Measurements from ENCODE around the gene EVPL.
A peak's percentile ranks its signal among the peaks of the same experiment; 100 is the strongest.

The EVPL gene

DNA sequence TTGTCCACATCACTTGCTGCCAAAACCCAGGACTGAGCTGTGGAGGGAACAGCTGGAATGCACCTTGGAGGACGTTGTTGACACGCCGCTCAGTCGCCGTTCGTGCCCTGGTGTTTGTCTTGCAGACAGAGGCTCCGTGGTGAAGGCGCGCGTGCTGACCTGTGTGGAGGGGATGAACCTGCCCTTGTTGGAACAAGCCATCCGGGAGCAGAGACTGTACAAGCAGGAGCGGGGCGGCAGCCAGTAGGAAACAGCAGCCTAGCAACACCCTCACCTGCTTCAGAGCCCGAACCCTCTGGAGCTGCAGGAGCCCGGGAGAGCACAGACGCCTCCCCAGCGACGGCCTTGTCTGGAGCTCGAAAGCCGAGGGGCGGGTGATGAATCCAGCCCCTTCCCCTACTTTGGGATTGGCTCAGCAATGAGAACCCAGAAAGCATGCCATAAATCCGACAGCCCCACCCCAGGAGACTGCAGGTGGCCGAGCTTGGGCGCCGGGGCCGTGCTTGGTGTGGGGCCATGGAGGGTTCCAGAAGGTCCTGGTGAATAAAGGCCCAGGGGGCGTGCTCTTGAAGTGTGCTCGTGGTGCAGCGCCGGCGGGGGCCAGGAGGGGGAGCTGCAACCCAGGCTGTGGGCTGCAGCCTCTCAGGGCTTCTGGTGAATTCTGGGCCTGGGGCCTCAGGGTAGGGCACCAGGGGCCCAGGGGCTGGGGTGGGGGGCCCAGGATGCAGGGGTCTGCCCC is 26.9 kb downstream of the EVPL start:
- peak overlapping the region; percentile 49 for H3K9ac ChIP-seq (ENCODE audit: low read depth, low read length, poor library complexity, severe bottlenecking)
- H3K4me1 ChIP-seq (ENCODE audit: insufficient read depth, low read length, poor library complexity, severe bottlenecking), result peaks cover 38% of the 10 kb centered on the region
- no peaks in the 10 kb centered on the region for H4K20me1 ChIP-seq (ENCODE audit: insufficient read depth, low read length, poor library complexity, severe bottlenecking)
- H2AFZ ChIP-seq (ENCODE audit: low read length), result no peak overlapping the region
- TF ChIP-seq EZH2phosphoT487 (IDR thresholded peaks at IDR 0.05; ENCODE audit: borderline replicate concordance), result no peak
- TF ChIP-seq, protein P1, sequence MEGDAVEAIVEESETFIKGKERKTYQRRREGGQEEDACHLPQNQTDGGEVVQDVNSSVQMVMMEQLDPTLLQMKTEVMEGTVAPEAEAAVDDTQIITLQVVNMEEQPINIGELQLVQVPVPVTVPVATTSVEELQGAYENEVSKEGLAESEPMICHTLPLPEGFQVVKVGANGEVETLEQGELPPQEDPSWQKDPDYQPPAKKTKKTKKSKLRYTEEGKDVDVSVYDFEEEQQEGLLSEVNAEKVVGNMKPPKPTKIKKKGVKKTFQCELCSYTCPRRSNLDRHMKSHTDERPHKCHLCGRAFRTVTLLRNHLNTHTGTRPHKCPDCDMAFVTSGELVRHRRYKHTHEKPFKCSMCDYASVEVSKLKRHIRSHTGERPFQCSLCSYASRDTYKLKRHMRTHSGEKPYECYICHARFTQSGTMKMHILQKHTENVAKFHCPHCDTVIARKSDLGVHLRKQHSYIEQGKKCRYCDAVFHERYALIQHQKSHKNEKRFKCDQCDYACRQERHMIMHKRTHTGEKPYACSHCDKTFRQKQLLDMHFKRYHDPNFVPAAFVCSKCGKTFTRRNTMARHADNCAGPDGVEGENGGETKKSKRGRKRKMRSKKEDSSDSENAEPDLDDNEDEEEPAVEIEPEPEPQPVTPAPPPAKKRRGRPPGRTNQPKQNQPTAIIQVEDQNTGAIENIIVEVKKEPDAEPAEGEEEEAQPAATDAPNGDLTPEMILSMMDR (conservative IDR thresholded peaks at IDR 0.05; ENCODE audit: low read length), result peak; percentile 84
- H3K4me2 ChIP-seq (ENCODE audit: low read depth, low read length, poor library complexity, severe bottlenecking), result no peak overlapping the region
- no peak overlapping the region for H3K4me3 ChIP-seq (ENCODE audit: low read length, poor library complexity, severe bottlenecking)
- peaks cover 12% of the 10 kb centered on the region for H3F3A ChIP-seq (ENCODE audit: low read depth)
- no peaks in the 10 kb centered on the region for H3K27me3 ChIP-seq (ENCODE audit: insufficient read depth, low read length, poor library complexity, severe bottlenecking)
- no peaks in the 10 kb centered on the region for H3K9me2 ChIP-seq (replicated peaks; ENCODE audit: low read depth, low read length)
- no peaks in the 10 kb centered on the region for H3K9me3 ChIP-seq (ENCODE audit: insufficient read depth, low read depth, low read length)
- no peaks in the 10 kb centered on the region for H3K79me2 ChIP-seq (ENCODE audit: insufficient read depth, low read length)
- peaks cover 21% of the 10 kb centered on the region; the same call in 1 of the 2 replicates for H3K36me3 ChIP-seq (ENCODE audit: insufficient read depth, low read length)

DNA sequence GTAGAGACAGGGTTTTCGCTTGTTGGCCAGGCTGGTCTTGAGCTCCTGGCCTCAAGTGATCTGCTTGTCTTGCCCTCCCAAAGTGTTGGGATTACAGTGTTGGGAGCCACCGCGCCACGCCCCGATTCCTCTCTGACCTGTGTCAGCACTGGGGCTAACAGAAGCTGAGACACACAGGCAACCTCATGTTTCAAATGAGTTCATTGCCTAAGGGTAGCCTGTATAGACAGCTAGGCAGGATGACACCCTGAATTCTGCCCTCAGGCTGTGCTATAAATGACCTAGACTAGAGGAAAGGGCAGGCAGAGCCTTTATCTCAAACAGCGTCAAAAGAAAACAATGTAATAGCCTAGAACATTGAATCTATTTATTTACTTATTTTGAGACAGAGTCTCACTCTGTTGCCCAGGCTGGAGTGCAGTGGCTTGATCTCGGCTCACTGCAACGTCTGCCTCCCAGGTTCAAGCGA is 28.7 kb downstream of the EVPL start:
- Histone ChIP-seq H3K4me2 (ENCODE audit: low read depth, low read length, poor library complexity, severe bottlenecking) (peak overlapping the region; percentile 91), H3K9me3 (ENCODE audit: insufficient read depth, low read depth, low read length) (no peaks in the 10 kb centered on the region), H3K36me3 (ENCODE audit: insufficient read depth, low read length) (peaks cover 26% of the 10 kb centered on the region; the same call in 1 of the 2 replicates), H2AFZ (ENCODE audit: low read length) (no peak overlapping the region), H3K79me2 (ENCODE audit: insufficient read depth, low read length) (no peaks in the 10 kb centered on the region), H3F3A (ENCODE audit: low read depth) (peaks cover 12% of the 10 kb centered on the region), H3K4me1 (ENCODE audit: insufficient read depth, low read length, poor library complexity, severe bottlenecking) (peaks cover 34% of the 10 kb centered on the region), H3K4me3 (ENCODE audit: low read length, poor library complexity, severe bottlenecking) (peak overlapping the region; percentile 70), H3K9me2 (replicated peaks; ENCODE audit: low read depth, low read length) (no peaks in the 10 kb centered on the region), H4K20me1 (ENCODE audit: insufficient read depth, low read length, poor library complexity, severe bottlenecking) (no peaks in the 10 kb centered on the region), H3K27me3 (ENCODE audit: insufficient read depth, low read length, poor library complexity, severe bottlenecking) (no peaks in the 10 kb centered on the region), H3K9ac (ENCODE audit: low read depth, low read length, poor library complexity, severe bottlenecking) (peak overlapping the region; percentile 79)
- TF ChIP-seq, protein P1 (conservative IDR thresholded peaks at IDR 0.05; ENCODE audit: low read length), result no peak
- TF ChIP-seq EZH2phosphoT487 (IDR thresholded peaks at IDR 0.05; ENCODE audit: borderline replicate concordance), result no peak

DNA sequence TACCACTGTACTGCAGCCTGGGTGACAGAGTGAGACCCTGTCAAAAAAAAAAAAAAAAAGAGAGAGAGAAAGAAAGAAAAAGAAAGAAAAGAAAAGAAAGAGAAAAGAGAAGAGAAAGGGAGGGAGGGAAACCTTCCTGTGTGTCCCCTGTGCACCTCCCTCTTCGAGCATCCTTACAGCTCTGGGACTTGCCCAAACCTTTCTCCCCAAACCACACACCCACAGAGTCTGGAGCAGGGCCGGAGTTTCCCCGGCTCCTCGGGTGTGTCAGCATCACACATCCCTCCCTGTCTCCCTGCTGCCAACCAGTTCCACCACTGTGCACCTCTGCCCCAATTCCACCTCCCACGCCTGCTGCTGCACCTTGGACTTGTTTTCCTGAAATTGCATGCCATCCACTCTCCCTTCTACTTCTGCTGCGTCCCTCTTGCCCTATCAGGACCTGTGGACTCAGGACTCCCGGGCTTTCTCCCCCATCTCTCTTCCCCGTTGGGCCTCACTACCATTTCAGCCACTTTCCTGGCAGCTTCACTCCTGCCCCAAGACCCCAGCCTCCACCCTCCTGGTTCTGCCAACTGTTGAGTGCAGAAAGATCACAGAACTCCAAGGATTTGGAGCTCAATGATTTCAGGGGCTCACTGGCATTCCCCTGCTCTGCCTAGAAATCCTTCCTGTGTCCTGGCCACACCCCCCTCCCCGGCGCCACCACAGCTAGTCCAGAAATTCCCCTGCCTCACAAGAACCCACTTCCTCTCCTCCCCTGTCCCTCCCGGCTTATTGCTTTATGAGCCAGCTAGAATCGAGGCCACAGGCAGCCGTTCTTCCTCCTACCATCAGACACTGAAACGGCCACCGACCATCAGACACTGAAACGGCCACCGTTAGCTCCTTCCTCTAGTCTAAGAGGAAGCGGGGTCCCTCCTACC is 30.2 kb downstream of the EVPL start:
- Histone ChIP-seq H4K20me1 (ENCODE audit: insufficient read depth, low read length, poor library complexity, severe bottlenecking) (no peaks in the 10 kb centered on the region), H3K9me3 (ENCODE audit: insufficient read depth, low read depth, low read length) (no peaks in the 10 kb centered on the region), H3K4me2 (ENCODE audit: low read depth, low read length, poor library complexity, severe bottlenecking) (peak overlapping the region; percentile 91), H3K9ac (ENCODE audit: low read depth, low read length, poor library complexity, severe bottlenecking) (peak overlapping the region; percentile 79), H3K4me3 (ENCODE audit: low read length, poor library complexity, severe bottlenecking) (peak overlapping the region; percentile 70), H3K79me2 (ENCODE audit: insufficient read depth, low read length) (no peaks in the 10 kb centered on the region), H2AFZ (ENCODE audit: low read length) (peak overlapping the region; percentile 37; the same call in 1 of the 2 replicates), H3K36me3 (ENCODE audit: insufficient read depth, low read length) (peaks cover 23% of the 10 kb centered on the region; the same call in 1 of the 2 replicates), H3K9me2 (replicated peaks; ENCODE audit: low read depth, low read length) (no peaks in the 10 kb centered on the region), H3F3A (ENCODE audit: low read depth) (peaks cover 12% of the 10 kb centered on the region), H3K27me3 (ENCODE audit: insufficient read depth, low read length, poor library complexity, severe bottlenecking) (no peaks in the 10 kb centered on the region), H3K4me1 (ENCODE audit: insufficient read depth, low read length, poor library complexity, severe bottlenecking) (peaks cover 34% of the 10 kb centered on the region)
- TF ChIP-seq, protein P1 (conservative IDR thresholded peaks at IDR 0.05; ENCODE audit: low read length), result no peak
- TF ChIP-seq EZH2phosphoT487 (IDR thresholded peaks at IDR 0.05; ENCODE audit: borderline replicate concordance), result no peak
